HuH-7 (cell line): ENCODE results near the gene NARF.
"Not testable (repeated sequence)": the region's sequence is repeated elsewhere in the genome, so short reads cannot be mapped to it uniquely, and the experiment has no call there.

Source experiments
- DNase-seq: peaks from one replicate; pipeline ENCODE4 v3.0.0; 2011; ENCODE audit warnings: low spot score

Gene NARF

DNA sequence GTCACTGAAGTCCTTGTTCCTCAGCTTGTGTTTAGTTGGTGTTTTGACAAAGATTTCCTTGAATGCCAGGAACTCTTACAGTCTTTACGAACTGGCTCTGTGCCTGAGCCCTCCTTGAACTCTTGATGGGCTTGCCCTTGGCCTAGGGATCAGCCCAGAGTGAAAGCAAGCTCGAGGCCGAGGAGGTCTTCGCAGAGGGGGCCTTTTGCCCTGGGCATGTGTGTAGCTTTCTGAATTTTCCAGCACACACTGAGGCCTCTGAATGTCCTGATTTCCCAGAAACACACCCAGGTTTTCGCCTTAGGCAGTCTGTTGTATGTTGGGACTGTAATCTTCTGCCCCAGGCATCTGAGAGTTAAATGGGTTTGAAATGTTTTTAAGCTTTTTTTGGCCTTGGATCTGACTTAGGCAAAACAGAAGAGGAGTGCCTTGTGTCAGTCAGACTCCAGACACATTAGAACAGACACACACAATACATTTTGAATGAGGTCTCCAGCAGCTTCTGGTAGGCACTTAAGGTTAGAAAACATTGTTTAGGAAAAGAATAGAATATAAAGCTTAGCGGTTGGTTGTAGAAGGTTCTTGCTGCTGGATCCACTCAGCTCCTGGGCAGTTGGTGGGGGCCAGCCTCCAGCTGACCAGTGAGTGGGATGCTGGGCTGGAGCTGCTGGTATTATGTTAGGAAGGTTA is 78.1 kb downstream of the NARF start:
- DNase-seq = no peak

- not testable (repeated sequence) for DNase-seq
Measured at GRCh38 chr17:82537228-82537627, 78.7 kb downstream of the NARF start.

GRCh38 chr17:82539076-82539475 is 80.5 kb downstream of the NARF start:
- not testable (repeated sequence) for DNase-seq
